Chondrocyte (in vitro differentiated cells): Measurements from ENCODE around the gene DVL1. TPM values are rescaled to one million over a fixed set of nuclear protein-coding genes. Genes with fewer than 3 reads are reported as not detected.

Experiments
- DNase-seq: peaks from one replicate; pipeline ENCODE4 v3.0.0; 2021; ENCODE audit warnings: mixed read lengths, low spot score
- H3K27ac Mint-ChIP-seq: one replicate; pipeline ENCODE4 v1.8.0; 2021; ENCODE audit warnings: mild to moderate bottlenecking, moderate library complexity, mixed read lengths; ENCODE audit not compliant: unreplicated experiment
- H3K27me3 Mint-ChIP-seq: 2 replicates; pipeline ENCODE4 v1.8.0; 2021; ENCODE audit warnings: low read depth, mixed read lengths
- H3K36me3 Mint-ChIP-seq: 2 replicates; pipeline ENCODE4 v1.8.0; 2021; ENCODE audit warnings: low read depth, mixed read lengths
- H3K4me1 Mint-ChIP-seq: 2 replicates; pipeline ENCODE4 v1.8.0; 2021; ENCODE audit warnings: low read depth, mild to moderate bottlenecking, mixed read lengths
- H3K4me3 Mint-ChIP-seq: one replicate; pipeline ENCODE4 v1.8.0; 2021; ENCODE audit warnings: mild to moderate bottlenecking, moderate library complexity, mixed read lengths; ENCODE audit not compliant: unreplicated experiment
- H3K9me3 Mint-ChIP-seq: 2 replicates; pipeline ENCODE4 v1.8.0; 2021; ENCODE audit warnings: low read depth, mixed read lengths
- total RNA-seq: library from RNA; stranded (reverse); gene quantifications from 3 replicates; pipeline ENCODE4 v1.2.1, GENCODE V29; 2021
- TF ChIP-seq, protein P1 (sequence below): fragments of 200-600 bp; sonication (generic); IDR thresholded peaks from 2 replicates; pipeline ENCODE4 v1.5.0; 2021; ENCODE audit warnings: antibody characterized with exemption, mild to moderate bottlenecking, moderate library complexity

The DVL1 gene
- total RNA-seq, 1 donor from 2014 or later: 59.6 TPM

DNA sequence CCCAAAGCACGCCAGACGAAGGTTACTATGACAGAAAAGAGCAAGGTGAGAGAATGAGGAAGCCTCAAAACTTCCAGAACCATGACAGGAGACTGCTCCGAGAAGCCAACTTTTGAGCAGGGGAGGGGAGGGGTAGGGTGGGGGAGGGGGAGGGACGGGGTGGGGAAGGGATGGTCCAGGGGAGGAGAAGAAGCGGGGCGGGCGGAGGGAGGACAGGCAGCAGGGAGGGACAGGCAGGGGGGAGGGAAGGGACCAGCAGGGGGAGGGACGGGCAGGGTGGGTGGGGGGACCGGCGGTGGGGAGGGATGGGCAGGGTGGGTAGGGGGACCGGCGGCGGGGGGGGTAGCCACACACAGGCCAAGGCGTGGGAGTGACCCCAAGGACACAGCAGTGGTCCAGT lies 26.8 kb downstream of the DVL1 start:
- TF ChIP-seq, protein P1, sequence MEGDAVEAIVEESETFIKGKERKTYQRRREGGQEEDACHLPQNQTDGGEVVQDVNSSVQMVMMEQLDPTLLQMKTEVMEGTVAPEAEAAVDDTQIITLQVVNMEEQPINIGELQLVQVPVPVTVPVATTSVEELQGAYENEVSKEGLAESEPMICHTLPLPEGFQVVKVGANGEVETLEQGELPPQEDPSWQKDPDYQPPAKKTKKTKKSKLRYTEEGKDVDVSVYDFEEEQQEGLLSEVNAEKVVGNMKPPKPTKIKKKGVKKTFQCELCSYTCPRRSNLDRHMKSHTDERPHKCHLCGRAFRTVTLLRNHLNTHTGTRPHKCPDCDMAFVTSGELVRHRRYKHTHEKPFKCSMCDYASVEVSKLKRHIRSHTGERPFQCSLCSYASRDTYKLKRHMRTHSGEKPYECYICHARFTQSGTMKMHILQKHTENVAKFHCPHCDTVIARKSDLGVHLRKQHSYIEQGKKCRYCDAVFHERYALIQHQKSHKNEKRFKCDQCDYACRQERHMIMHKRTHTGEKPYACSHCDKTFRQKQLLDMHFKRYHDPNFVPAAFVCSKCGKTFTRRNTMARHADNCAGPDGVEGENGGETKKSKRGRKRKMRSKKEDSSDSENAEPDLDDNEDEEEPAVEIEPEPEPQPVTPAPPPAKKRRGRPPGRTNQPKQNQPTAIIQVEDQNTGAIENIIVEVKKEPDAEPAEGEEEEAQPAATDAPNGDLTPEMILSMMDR: no peak
- peak overlapping the region; percentile 36 for H3K27ac Mint-ChIP-seq
- peaks cover 52% of the 10 kb centered on the region for H3K4me1 Mint-ChIP-seq
- peak overlapping the region; percentile 31 for H3K4me3 Mint-ChIP-seq
- no peak for DNase-seq
- H3K9me3 Mint-ChIP-seq: no peaks in the 10 kb centered on the region
- no peaks in the 10 kb centered on the region for H3K27me3 Mint-ChIP-seq
- H3K36me3 Mint-ChIP-seq: no peaks in the 10 kb centered on the region

- peak overlapping the region; percentile 36 for H3K27ac Mint-ChIP-seq
- no peak for DNase-seq
- no peaks in the 10 kb centered on the region for H3K9me3 Mint-ChIP-seq
- peaks cover 55% of the 10 kb centered on the region for H3K4me1 Mint-ChIP-seq
- TF ChIP-seq, protein P1: no peak
- no peak overlapping the region for H3K4me3 Mint-ChIP-seq
- peaks cover 2% of the 10 kb centered on the region for H3K36me3 Mint-ChIP-seq
- H3K27me3 Mint-ChIP-seq: no peaks in the 10 kb centered on the region
Measured at GRCh38 chr1:1321477-1321876, 27.7 kb downstream of the DVL1 start.

GRCh38 chr1:1320666-1321448 lies 28.4 kb downstream of the DVL1 start:
- TF ChIP-seq, protein P1: no peak
- Mint-ChIP-seq H3K4me3 (no peak overlapping the region), H3K4me1 (peaks cover 50% of the 10 kb centered on the region), H3K9me3 (no peaks in the 10 kb centered on the region), H3K36me3 (peaks cover 4% of the 10 kb centered on the region), H3K27ac (peak overlapping the region; percentile 36), H3K27me3 (no peaks in the 10 kb centered on the region)
- no peak for DNase-seq

DNA sequence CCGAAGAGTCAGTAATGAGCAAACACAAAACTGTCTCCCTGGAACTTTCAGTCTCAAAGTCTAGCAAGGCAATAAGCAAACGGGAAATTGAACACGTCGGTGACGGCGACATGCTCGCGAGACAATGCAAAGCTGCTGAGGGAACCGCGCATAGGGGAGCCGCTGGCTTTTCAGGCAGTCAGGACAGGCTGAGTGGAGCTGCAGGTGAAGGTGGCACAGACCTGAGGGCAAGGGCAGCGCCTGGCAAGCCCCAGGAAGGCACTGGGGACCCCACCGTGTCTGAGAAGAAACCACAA lies 29.6 kb downstream of the DVL1 start:
- H3K4me3 Mint-ChIP-seq: no peak overlapping the region
- no peaks in the 10 kb centered on the region for H3K9me3 Mint-ChIP-seq
- no peak overlapping the region for H3K27ac Mint-ChIP-seq
- H3K27me3 Mint-ChIP-seq: no peaks in the 10 kb centered on the region
- TF ChIP-seq, protein P1: no peak
- DNase-seq: no peak
- peaks cover 43% of the 10 kb centered on the region for H3K4me1 Mint-ChIP-seq
- H3K36me3 Mint-ChIP-seq: peaks cover 7% of the 10 kb centered on the region

GRCh38 chr1:1318777-1319645 lies 30.2 kb downstream of the DVL1 start:
- Mint-ChIP-seq H3K27me3 (no peaks in the 10 kb centered on the region), H3K4me3 (no peak overlapping the region), H3K36me3 (peaks cover 7% of the 10 kb centered on the region), H3K27ac (peak overlapping the region; percentile 89), H3K4me1 (peaks cover 43% of the 10 kb centered on the region), H3K9me3 (no peaks in the 10 kb centered on the region)
- TF ChIP-seq, protein P1: no peak
- DNase-seq: no peak
